ENCODE data around the gene TPX2. TPM values are rescaled to one million over a fixed set of nuclear protein-coding genes. Genes with fewer than 3 reads are reported as not detected.
A peak's percentile ranks its signal among the peaks of the same experiment; 100 is the strongest.
"Not testable (repeated sequence)": the region's sequence is repeated elsewhere in the genome, so short reads cannot be mapped to it uniquely, and the experiment has no call there.

Gene TPX2
- total and polyA plus RNA-seq, 7 donors: 0.63 to 8.5 (median 2.2) TPM

- DNase-seq (no peak), ATAC-seq (peak; percentile 40 to 66 (median 56))
- 4 to 22% (median 10%) methylated on average over 1 of the region's 1 CpG for WGBS, 3 donors
- Histone ChIP-seq H3K27me3 (ENCODE audit: insufficient read depth in 3 of 3, low read length in 2 of 3) (no peaks in the 10 kb centered on the region), H3K27ac (peak overlapping the region; percentile 81), H3K36me3 (ENCODE audit: insufficient read depth in 1 of 2, low read depth in 1 of 2) (no peaks in the 10 kb centered on the region), H3K4me1 (peaks cover 37% of the 10 kb centered on the region), H3K4me3 (no peak overlapping the region), H3K9me3 (no peaks in the 10 kb centered on the region)
- no peak for TF ChIP-seq CTCF (IDR thresholded peaks at IDR 0.05)
- intact Hi-C loops (cut with DNase I): loop anchor here in 1 of 2 donors (5.0 kb wide), 1 partner anchor 71 kb away; the partner anchor contains the start of gene MYLK2
Observed at GRCh38 chr20:31746068-31746878, 7.2 kb downstream of the TPX2 start.

GRCh38 chr20:31747028-31747427, 7.9 kb downstream of the TPX2 start:
- WGBS, 3 donors: 49 to 66% (median 51%) methylated on average over 14 of the region's 14 CpGs
- not testable (repeated sequence) for H3K36me3 ChIP-seq (ENCODE audit: insufficient read depth in 1 of 2, low read depth in 1 of 2); H3K9me3 ChIP-seq; H3K27me3 ChIP-seq (ENCODE audit: insufficient read depth in 3 of 3, low read length in 2 of 3); DNase-seq
- Histone ChIP-seq H3K27ac (peak overlapping the region; percentile 81), H3K4me3 (peak overlapping the region; percentile 1), H3K4me1 (peaks cover 37% of the 10 kb centered on the region)
- intact Hi-C loops (cut with DNase I): loop anchor here in 1 of 2 donors (5.0 kb wide), 1 partner anchor 70 kb away; the partner anchor contains the start of gene MYLK2
- ATAC-seq: peak; percentile 2 to 22 (median 18)

- Histone ChIP-seq H3K36me3 (ENCODE audit: insufficient read depth in 1 of 2, low read depth in 1 of 2) (no peaks in the 10 kb centered on the region), H3K4me3 (no peak overlapping the region), H3K27me3 (ENCODE audit: insufficient read depth in 3 of 3, low read length in 2 of 3) (no peaks in the 10 kb centered on the region), H3K4me1 (peaks cover 37% of the 10 kb centered on the region), H3K9me3 (no peaks in the 10 kb centered on the region), H3K27ac (peak overlapping the region; percentile 81)
- 13 to 25% (median 22%) methylated on average over 5 of the region's 5 CpGs for WGBS, 3 donors
- DNase-seq: no peak
- peak; percentile 84 to 92 (median 90) for ATAC-seq
- intact Hi-C loops (cut with DNase I): loop anchor here in 1 of 2 donors (5.0 kb wide), 1 partner anchor 70 kb away; the partner anchor contains the start of gene MYLK2
- no peak for TF ChIP-seq CTCF (IDR thresholded peaks at IDR 0.05)
Observed at GRCh38 chr20:31747640-31748039, 8.6 kb downstream of the TPX2 start.

- Histone ChIP-seq H3K36me3 (ENCODE audit: insufficient read depth in 1 of 2, low read depth in 1 of 2) (no peaks in the 10 kb centered on the region), H3K27me3 (ENCODE audit: insufficient read depth in 3 of 3, low read length in 2 of 3) (no peaks in the 10 kb centered on the region), H3K4me1 (peaks cover 37% of the 10 kb centered on the region), H3K9me3 (no peaks in the 10 kb centered on the region), H3K4me3 (no peak overlapping the region), H3K27ac (peak overlapping the region; percentile 81)
- no peak for TF ChIP-seq CTCF (IDR thresholded peaks at IDR 0.05)
- DNase-seq (no peak), ATAC-seq (peak in 2 of 4 donors; percentile 20 to 31)
- 29 to 57% (median 32%) methylated on average over 8 of the region's 8 CpGs for WGBS, 3 donors
- intact Hi-C loops (cut with DNase I): loop anchor here in 1 of 2 donors (5.0 kb wide), 1 partner anchor 68 kb away; the partner anchor contains the start of gene MYLK2
Observed at GRCh38 chr20:31749223-31749622, 10.1 kb downstream of the TPX2 start.

- H3K27me3 ChIP-seq (ENCODE audit: insufficient read depth in 3 of 3, low read length in 2 of 3): no peaks in the 10 kb centered on the region
- no peaks in the 10 kb centered on the region for H3K9me3 ChIP-seq
- ATAC-seq (no peak), DNase-seq (no peak)
- H3K27ac ChIP-seq: peak overlapping the region; percentile 30
- no peak for TF ChIP-seq CTCF (IDR thresholded peaks at IDR 0.05)
- peaks cover 30% of the 10 kb centered on the region for H3K4me1 ChIP-seq
- no peak overlapping the region for H3K4me3 ChIP-seq
- 10 to 20% (median 15%) methylated on average over 1 of the region's 1 CpG for WGBS, 3 donors
- intact Hi-C loops (cut with DNase I): loop anchor here in 1 of 2 donors (5.0 kb wide), 1 partner anchor 56 kb away; no protein-coding TSS in a partner anchor
- H3K36me3 ChIP-seq (ENCODE audit: insufficient read depth in 1 of 2, low read depth in 1 of 2): no peaks in the 10 kb centered on the region
Observed at GRCh38 chr20:31751126-31751525, 12.0 kb downstream of the TPX2 start.
